ENCODE results near the gene ERAL1. TPM values are rescaled to one million over a fixed set of nuclear protein-coding genes. Genes with fewer than 3 reads are reported as not detected.

Gene ERAL1
- total and polyA plus RNA-seq, 4 donors, result 23.4 to 68.2 (median 48.1) TPM

- Histone ChIP-seq H3K27ac (ENCODE audit: low read depth, low read length) (no peak overlapping the region), H3K36me3 (ENCODE audit: control insufficient read depth, insufficient read depth, low read length) (peaks cover 39% of the 10 kb centered on the region), H3K4me1 (ENCODE audit: control insufficient read depth, insufficient read depth, low read length) (peaks cover 35% of the 10 kb centered on the region), H3K27me3 (ENCODE audit: control insufficient read depth, insufficient read depth, low read length) (no peaks in the 10 kb centered on the region), H3K9me3 (ENCODE audit: control insufficient read depth, insufficient read depth, low read length) (no peaks in the 10 kb centered on the region), H3K4me3 (ENCODE audit: low read depth, low read length) (no peak overlapping the region)
- DNase-seq (ENCODE audit: low read depth in 4 of 6, low spot score in 6 of 6), result no peak
- WGBS (ENCODE audit: insufficient coverage), result 58% methylated on average over 3 of the region's 3 CpGs
These were observed 41.1 kb downstream of the ERAL1 start for GRCh38 chr17:28895794-28896447.

- peaks cover 41% of the 10 kb centered on the region for H3K4me1 ChIP-seq (ENCODE audit: control insufficient read depth, insufficient read depth, low read length)
- 0% methylated on average over 4 of the region's 5 CpGs for WGBS (ENCODE audit: insufficient coverage)
- DNase-seq (ENCODE audit: low read depth in 4 of 6, low spot score in 6 of 6), result no peak
These were observed 41.7 kb downstream of the ERAL1 start for GRCh38 chr17:28896491-28896883.

GRCh38 chr17:28896884-28897768 lies 42.3 kb downstream of the ERAL1 start, which contains the start of gene FLOT2:
FLOT2 (minus strand) TSS chr17:28897733; CDS start chr17:28897574, 159 bp downstream.
- Histone ChIP-seq H3K36me3 (ENCODE audit: control insufficient read depth, insufficient read depth, low read length) (peaks cover 39% of the 10 kb centered on the region), H3K27ac (ENCODE audit: low read depth, low read length) (peak within 1 kb of the TSS; percentile 84), H3K4me1 (ENCODE audit: control insufficient read depth, insufficient read depth, low read length) (peaks cover 47% of the 10 kb centered on the region), H3K4me3 (ENCODE audit: low read depth, low read length) (peak within 1 kb of the TSS; percentile 88), H3K27me3 (ENCODE audit: control insufficient read depth, insufficient read depth, low read length) (no peaks in the 10 kb centered on the region), H3K9me3 (ENCODE audit: control insufficient read depth, insufficient read depth, low read length) (no peaks in the 10 kb centered on the region)
- under 1% methylated on average over 65 of the region's 73 CpGs for WGBS (ENCODE audit: insufficient coverage)
- peak in 4 of 6 donors; percentile 20 to 81 (median 64) for DNase-seq (ENCODE audit: low read depth in 4 of 6, low spot score in 6 of 6)

More at GRCh38 chr17:28896491-28896883, 41.7 kb downstream of the ERAL1 start:
- H3K4me3 ChIP-seq (ENCODE audit: low read depth, low read length), result peak overlapping the region; percentile 88
- no peaks in the 10 kb centered on the region for H3K9me3 ChIP-seq (ENCODE audit: control insufficient read depth, insufficient read depth, low read length)
- peak overlapping the region; percentile 84 for H3K27ac ChIP-seq (ENCODE audit: low read depth, low read length)
- peaks cover 41% of the 10 kb centered on the region for H3K36me3 ChIP-seq (ENCODE audit: control insufficient read depth, insufficient read depth, low read length)
- no peaks in the 10 kb centered on the region for H3K27me3 ChIP-seq (ENCODE audit: control insufficient read depth, insufficient read depth, low read length)

- 26% methylated on average over 22 of the region's 23 CpGs for WGBS (ENCODE audit: insufficient coverage)
- Histone ChIP-seq H3K9me3 (ENCODE audit: control insufficient read depth, insufficient read depth, low read length) (no peaks in the 10 kb centered on the region), H3K27ac (ENCODE audit: low read depth, low read length) (peak overlapping the region; percentile 79), H3K36me3 (ENCODE audit: control insufficient read depth, insufficient read depth, low read length) (peaks cover 30% of the 10 kb centered on the region), H3K27me3 (ENCODE audit: control insufficient read depth, insufficient read depth, low read length) (no peaks in the 10 kb centered on the region), H3K4me3 (ENCODE audit: low read depth, low read length) (peak overlapping the region; percentile 88), H3K4me1 (ENCODE audit: control insufficient read depth, insufficient read depth, low read length) (peaks cover 47% of the 10 kb centered on the region)
- DNase-seq (ENCODE audit: low read depth in 4 of 6, low spot score in 6 of 6), result no peak
These were observed 43.1 kb downstream of the ERAL1 start for GRCh38 chr17:28897769-28898526.

- Histone ChIP-seq H3K27ac (ENCODE audit: low read depth, low read length) (no peak overlapping the region), H3K4me1 (ENCODE audit: control insufficient read depth, insufficient read depth, low read length) (peaks cover 43% of the 10 kb centered on the region), H3K27me3 (ENCODE audit: control insufficient read depth, insufficient read depth, low read length) (no peaks in the 10 kb centered on the region), H3K9me3 (ENCODE audit: control insufficient read depth, insufficient read depth, low read length) (no peaks in the 10 kb centered on the region), H3K4me3 (ENCODE audit: low read depth, low read length) (no peak overlapping the region), H3K36me3 (ENCODE audit: control insufficient read depth, insufficient read depth, low read length) (peaks cover 24% of the 10 kb centered on the region)
- 88% methylated on average over 12 of the region's 12 CpGs for WGBS (ENCODE audit: insufficient coverage)
- no peak for DNase-seq (ENCODE audit: low read depth in 4 of 6, low spot score in 6 of 6)
These were observed 43.7 kb downstream of the ERAL1 start for GRCh38 chr17:28898527-28898955.

- Histone ChIP-seq H3K36me3 (ENCODE audit: control insufficient read depth, insufficient read depth, low read length) (peaks cover 24% of the 10 kb centered on the region), H3K4me1 (ENCODE audit: control insufficient read depth, insufficient read depth, low read length) (peaks cover 43% of the 10 kb centered on the region), H3K9me3 (ENCODE audit: control insufficient read depth, insufficient read depth, low read length) (no peaks in the 10 kb centered on the region), H3K4me3 (ENCODE audit: low read depth, low read length) (no peak overlapping the region), H3K27ac (ENCODE audit: low read depth, low read length) (no peak overlapping the region), H3K27me3 (ENCODE audit: control insufficient read depth, insufficient read depth, low read length) (no peaks in the 10 kb centered on the region)
- no peak for DNase-seq (ENCODE audit: low read depth in 4 of 6, low spot score in 6 of 6)
- no CpG with 5 or more reads among the region's 5 CpGs for WGBS (ENCODE audit: insufficient coverage)
These were observed 44.5 kb downstream of the ERAL1 start for GRCh38 chr17:28899212-28899815.

- 89% methylated on average over 23 of the region's 24 CpGs for WGBS (ENCODE audit: insufficient coverage)
- Histone ChIP-seq H3K4me3 (ENCODE audit: low read depth, low read length) (no peak overlapping the region), H3K4me1 (ENCODE audit: control insufficient read depth, insufficient read depth, low read length) (peaks cover 40% of the 10 kb centered on the region), H3K36me3 (ENCODE audit: control insufficient read depth, insufficient read depth, low read length) (peaks cover 30% of the 10 kb centered on the region), H3K9me3 (ENCODE audit: control insufficient read depth, insufficient read depth, low read length) (no peaks in the 10 kb centered on the region), H3K27ac (ENCODE audit: low read depth, low read length) (no peak overlapping the region), H3K27me3 (ENCODE audit: control insufficient read depth, insufficient read depth, low read length) (no peaks in the 10 kb centered on the region)
- DNase-seq (ENCODE audit: low read depth in 4 of 6, low spot score in 6 of 6), result no peak
These were observed 46.3 kb downstream of the ERAL1 start for GRCh38 chr17:28900986-28901726.

GRCh38 chr17:28901866-28902818 lies 47.3 kb downstream of the ERAL1 start:
- no peaks in the 10 kb centered on the region for H3K9me3 ChIP-seq (ENCODE audit: control insufficient read depth, insufficient read depth, low read length)
- peaks cover 42% of the 10 kb centered on the region for H3K4me1 ChIP-seq (ENCODE audit: control insufficient read depth, insufficient read depth, low read length)

More at GRCh38 chr17:28901866-28902818, 47.3 kb downstream of the ERAL1 start:
- DNase-seq (ENCODE audit: low read depth in 4 of 6, low spot score in 6 of 6), result peak in 4 of 6 donors; percentile 20 to 85 (median 59)
- H3K4me3 ChIP-seq (ENCODE audit: low read depth, low read length), result peak overlapping the region; percentile 63
- peak overlapping the region; percentile 76 for H3K27ac ChIP-seq (ENCODE audit: low read depth, low read length)
- WGBS (ENCODE audit: insufficient coverage), result 2% methylated on average over 61 of the region's 62 CpGs
- H3K36me3 ChIP-seq (ENCODE audit: control insufficient read depth, insufficient read depth, low read length), result peaks cover 37% of the 10 kb centered on the region
- H3K27me3 ChIP-seq (ENCODE audit: control insufficient read depth, insufficient read depth, low read length), result no peaks in the 10 kb centered on the region

All from spinal cord (tissue), 10 donors.